Endodermal cell (in vitro differentiated cells): ENCODE data around the gene WWC1. TPM values are rescaled to one million over a fixed set of nuclear protein-coding genes. Genes with fewer than 3 reads are reported as not detected.

ENCODE experiments used
- DNase-seq: peaks from one replicate; pipeline ENCODE4 v3.0.0-alpha.2; 2017
- H3K27ac ChIP-seq: 2 replicates; pipeline ENCODE4 v1.5.1; 2013; ENCODE audit warnings: mild to moderate bottlenecking, low read depth, low read length, moderate library complexity
- H3K27me3 ChIP-seq: 2 replicates; pipeline ENCODE4 v1.6.1; 2013; ENCODE audit warnings: mild to moderate bottlenecking, low read length, moderate library complexity; ENCODE audit not compliant: insufficient read depth, control insufficient read depth, poor library complexity, severe bottlenecking
- H3K36me3 ChIP-seq: 2 replicates; pipeline ENCODE4 v1.7.0; 2013; ENCODE audit warnings: mild to moderate bottlenecking, low read length, moderate library complexity; ENCODE audit not compliant: control insufficient read depth, insufficient read depth
- H3K4me1 ChIP-seq: one replicate; pipeline ENCODE4 v1.7.0; 2013; ENCODE audit warnings: low read length; ENCODE audit not compliant: control insufficient read depth, insufficient read depth
- H3K4me3 ChIP-seq: 2 replicates; pipeline ENCODE4 v1.5.1; 2013; ENCODE audit warnings: mild to moderate bottlenecking, low read length, moderate library complexity
- H3K9ac ChIP-seq: 2 replicates; pipeline ENCODE4 v1.6.1; 2013; ENCODE audit warnings: mild to moderate bottlenecking, low read length, moderate library complexity; ENCODE audit not compliant: poor library complexity, severe bottlenecking; ENCODE audit errors: extremely low read depth
- H3K9me3 ChIP-seq: 2 replicates; pipeline ENCODE4 v1.6.1; 2013; ENCODE audit warnings: mild to moderate bottlenecking, low read length, moderate library complexity; ENCODE audit not compliant: control insufficient read depth
- H3K27ac Mint-ChIP-seq: 2 replicates; pipeline ENCODE4 v1.8.0; 2020; ENCODE audit warnings: mixed read lengths
- H3K27me3 Mint-ChIP-seq: 2 replicates; pipeline ENCODE4 v1.8.0; 2021; ENCODE audit warnings: mild to moderate bottlenecking, mixed read lengths; ENCODE audit not compliant: insufficient read depth
- H3K36me3 Mint-ChIP-seq: 2 replicates; pipeline ENCODE4 v1.8.0; 2020; ENCODE audit warnings: low read depth, mixed read lengths
- H3K4me1 Mint-ChIP-seq: 2 replicates; pipeline ENCODE4 v1.8.0; 2020; ENCODE audit warnings: mixed read lengths
- H3K4me3 Mint-ChIP-seq: 2 replicates; pipeline ENCODE4 v1.8.0; 2020; ENCODE audit warnings: mild to moderate bottlenecking, moderate library complexity, mixed read lengths
- H3K9me3 Mint-ChIP-seq: 2 replicates; pipeline ENCODE4 v1.8.0; 2020; ENCODE audit warnings: mild to moderate bottlenecking, mixed read lengths
- WGBS, 2 experiments: methylation state at CpG; one replicate each; pipeline versions ENCODE4 v1.1.5 to v1.1.7; 2013; ENCODE audit warnings: missing lambda C conversion rate in 2 of 2, mixed read lengths in 1 of 2; ENCODE audit not compliant: insufficient coverage in 1 of 2, insufficient read length in 1 of 2; 5-methylcytosine and 5-hydroxymethylcytosine counted together
- total RNA-seq, 2 donors: library from RNA; stranded (reverse); fragmentation: NEBNext Ultra II Directional in 1 of 2; extraction: Animal tissue kit (Norgen Biotek cat#: 25700) in 1 of 2; gene quantifications; 2 replicates in 1 of 2; 3 replicates in 1 of 2; pipeline ENCODE4 v1.2.1, GENCODE V29; 2021
- TF ChIP-seq, protein P1 (sequence below): fragments of 200-600 bp; sonication (generic); conservative IDR thresholded peaks from 2 replicates; pipeline ENCODE4 v1.5.0; 2021; ENCODE audit warnings: antibody characterized with exemption, mild to moderate bottlenecking

The WWC1 gene
- total RNA-seq, 2 donors from 2014 or later, result 18.4 to 20.3 TPM

DNA sequence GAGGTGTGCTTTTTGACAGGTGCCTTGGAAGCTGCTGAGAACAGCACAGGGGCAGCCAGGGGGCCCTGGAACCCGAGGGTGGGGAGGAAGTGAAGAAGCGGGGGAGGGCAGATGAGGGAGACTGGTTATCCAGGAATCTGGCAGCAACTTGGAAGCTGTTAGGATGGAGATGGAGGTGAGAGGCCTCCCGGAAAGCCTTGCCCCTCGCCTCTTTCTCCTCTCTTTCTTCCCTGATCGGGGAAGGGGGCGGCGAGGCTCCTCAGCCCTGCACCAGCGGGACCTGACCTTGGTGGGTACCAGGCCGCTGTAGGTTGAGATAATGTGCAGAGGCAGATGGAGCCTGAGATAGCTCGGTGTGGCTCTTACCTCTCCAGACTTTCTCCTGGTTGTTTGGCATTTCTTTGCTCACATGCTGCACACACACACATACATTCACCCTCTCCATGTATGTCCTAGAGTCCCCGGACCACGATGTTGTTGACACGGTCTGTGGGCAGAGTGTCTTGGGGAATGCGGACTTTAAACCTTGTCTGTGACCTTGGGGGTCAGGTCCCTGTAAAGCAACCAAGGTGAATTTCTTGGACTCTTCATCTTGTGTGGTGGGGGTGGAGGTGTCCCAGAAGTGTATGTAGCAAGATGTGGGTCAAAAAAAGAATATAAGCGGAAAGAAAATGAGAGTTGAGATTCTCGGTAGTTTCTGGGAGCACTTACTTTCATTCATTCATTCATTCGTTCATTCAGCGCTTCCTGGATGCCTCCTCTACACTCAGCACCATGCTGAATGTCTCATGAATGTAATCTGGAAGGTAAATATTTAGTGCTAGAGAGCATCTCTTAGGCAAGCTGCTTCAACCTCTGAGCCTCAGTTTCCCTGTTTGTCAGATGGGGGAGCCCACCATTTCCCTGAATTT is 1.6 kb downstream of the WWC1 start:
- Histone ChIP-seq H3K4me1 (peaks cover 12% of the 10 kb centered on the region), H3K4me3 (peak overlapping the region; percentile 59), H3K27ac (no peak overlapping the region), H3K9ac (no peak overlapping the region), H3K27me3 (no peaks in the 10 kb centered on the region), H3K36me3 (no peaks in the 10 kb centered on the region), H3K9me3 (no peaks in the 10 kb centered on the region)
- DNase-seq, result peak; percentile 77
- no peak overlapping the region for H3K27ac Mint-ChIP-seq
- peaks cover 36% of the 10 kb centered on the region for H3K4me1 Mint-ChIP-seq
- peaks cover 3% of the 10 kb centered on the region for H3K36me3 Mint-ChIP-seq
- peaks cover 25% of the 10 kb centered on the region for H3K27me3 Mint-ChIP-seq
- WGBS, 2 experiments, result 62 to 81% methylated on average over 5 to 16 of the region's 18 CpGs
- H3K4me3 Mint-ChIP-seq, result peak overlapping the region; percentile 70
- TF ChIP-seq, protein P1, sequence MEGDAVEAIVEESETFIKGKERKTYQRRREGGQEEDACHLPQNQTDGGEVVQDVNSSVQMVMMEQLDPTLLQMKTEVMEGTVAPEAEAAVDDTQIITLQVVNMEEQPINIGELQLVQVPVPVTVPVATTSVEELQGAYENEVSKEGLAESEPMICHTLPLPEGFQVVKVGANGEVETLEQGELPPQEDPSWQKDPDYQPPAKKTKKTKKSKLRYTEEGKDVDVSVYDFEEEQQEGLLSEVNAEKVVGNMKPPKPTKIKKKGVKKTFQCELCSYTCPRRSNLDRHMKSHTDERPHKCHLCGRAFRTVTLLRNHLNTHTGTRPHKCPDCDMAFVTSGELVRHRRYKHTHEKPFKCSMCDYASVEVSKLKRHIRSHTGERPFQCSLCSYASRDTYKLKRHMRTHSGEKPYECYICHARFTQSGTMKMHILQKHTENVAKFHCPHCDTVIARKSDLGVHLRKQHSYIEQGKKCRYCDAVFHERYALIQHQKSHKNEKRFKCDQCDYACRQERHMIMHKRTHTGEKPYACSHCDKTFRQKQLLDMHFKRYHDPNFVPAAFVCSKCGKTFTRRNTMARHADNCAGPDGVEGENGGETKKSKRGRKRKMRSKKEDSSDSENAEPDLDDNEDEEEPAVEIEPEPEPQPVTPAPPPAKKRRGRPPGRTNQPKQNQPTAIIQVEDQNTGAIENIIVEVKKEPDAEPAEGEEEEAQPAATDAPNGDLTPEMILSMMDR, result no peak
- H3K9me3 Mint-ChIP-seq, result no peaks in the 10 kb centered on the region

DNA sequence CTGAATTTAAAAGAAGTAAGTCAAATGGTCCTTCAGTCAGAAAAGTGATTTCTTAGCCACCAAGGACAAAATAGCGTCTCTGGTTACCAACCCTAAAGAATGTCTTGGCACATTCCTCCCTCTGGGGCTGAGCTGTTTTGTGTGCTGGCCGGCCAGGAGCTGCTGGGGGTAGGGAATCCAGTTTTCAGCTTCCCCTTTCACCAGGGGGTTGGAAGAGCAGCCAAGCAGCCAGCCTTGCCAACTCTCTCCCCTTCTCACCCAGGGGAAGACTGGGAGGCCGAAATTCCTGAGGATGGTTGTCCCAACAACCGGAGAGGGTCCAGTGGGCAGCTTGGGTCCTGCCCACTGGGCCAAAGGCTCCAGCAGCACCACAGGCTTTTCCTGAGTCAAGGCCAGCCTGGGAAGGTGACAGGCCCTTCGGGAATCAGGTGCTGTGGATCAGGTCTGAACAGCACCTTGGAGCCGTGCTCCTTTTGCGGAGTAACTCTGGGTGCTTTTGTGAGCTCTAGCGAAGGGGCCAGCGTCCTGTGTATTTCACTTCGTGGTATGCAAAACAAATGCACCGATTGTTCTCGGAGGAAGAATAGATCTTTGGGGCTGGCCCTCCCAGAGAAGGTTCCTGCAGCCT is 4.2 kb downstream of the WWC1 start:
- peak; percentile 93 for DNase-seq
- H3K36me3 Mint-ChIP-seq, result peaks cover 3% of the 10 kb centered on the region
- peaks cover 48% of the 10 kb centered on the region for H3K4me1 Mint-ChIP-seq
- Histone ChIP-seq H3K4me3 (peak overlapping the region; percentile 31), H3K36me3 (no peaks in the 10 kb centered on the region), H3K9ac (peak overlapping the region; percentile 18), H3K27ac (peak overlapping the region; percentile 89), H3K9me3 (no peaks in the 10 kb centered on the region), H3K4me1 (peaks cover 15% of the 10 kb centered on the region), H3K27me3 (no peaks in the 10 kb centered on the region)
- H3K4me3 Mint-ChIP-seq, result no peak overlapping the region
- peak overlapping the region; percentile 65 for H3K27ac Mint-ChIP-seq
- 26 to 33% methylated on average over 9 to 12 of the region's 12 CpGs for WGBS, 2 experiments
- TF ChIP-seq, protein P1, result peak; percentile 82
- no peaks in the 10 kb centered on the region for H3K9me3 Mint-ChIP-seq
- peaks cover 4% of the 10 kb centered on the region for H3K27me3 Mint-ChIP-seq

DNA sequence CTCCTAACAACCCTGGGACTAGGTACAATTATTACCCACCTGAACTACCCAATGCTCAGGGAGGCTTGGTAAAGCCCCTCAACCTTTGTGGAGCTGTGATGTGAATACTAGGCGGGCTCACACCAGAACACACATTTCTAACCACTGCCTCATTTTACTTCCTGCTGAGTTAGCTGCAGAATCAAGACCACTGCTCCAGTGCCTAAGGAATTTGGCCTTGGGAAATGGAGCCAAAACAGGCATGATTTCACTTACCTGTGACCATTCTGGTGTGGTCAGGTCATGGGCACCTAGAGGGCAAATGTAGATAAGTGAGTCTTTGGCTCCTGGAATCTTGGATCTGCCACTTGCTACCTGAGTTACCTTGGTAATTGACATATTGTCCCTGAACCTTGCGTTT is 5.2 kb downstream of the WWC1 start:
- TF ChIP-seq, protein P1, result no peak

More for the DNA sequence above, 5.2 kb downstream of the WWC1 start:
- H3K4me3 ChIP-seq, result no peak overlapping the region
- H3K27ac ChIP-seq, result no peak overlapping the region
- no peaks in the 10 kb centered on the region for H3K27me3 ChIP-seq
- no peaks in the 10 kb centered on the region for H3K9me3 ChIP-seq
- WGBS, 2 experiments, result 97% methylated on average over 2 of the region's 2 CpGs; no CpG with 5 or more reads in 1 of the 2 experiments
- H3K9me3 Mint-ChIP-seq, result no peaks in the 10 kb centered on the region
- H3K9ac ChIP-seq, result no peak overlapping the region
- no peak overlapping the region for H3K4me3 Mint-ChIP-seq
- peaks cover 52% of the 10 kb centered on the region for H3K4me1 Mint-ChIP-seq
- H3K36me3 Mint-ChIP-seq, result peaks cover 3% of the 10 kb centered on the region
- H3K27me3 Mint-ChIP-seq, result peaks cover 3% of the 10 kb centered on the region
- DNase-seq, result no peak
- H3K27ac Mint-ChIP-seq, result no peak overlapping the region
- H3K4me1 ChIP-seq, result peaks cover 20% of the 10 kb centered on the region
- no peaks in the 10 kb centered on the region for H3K36me3 ChIP-seq
